Measurements from ENCODE around the gene PTPRR.

PTPRR gene

DNA sequence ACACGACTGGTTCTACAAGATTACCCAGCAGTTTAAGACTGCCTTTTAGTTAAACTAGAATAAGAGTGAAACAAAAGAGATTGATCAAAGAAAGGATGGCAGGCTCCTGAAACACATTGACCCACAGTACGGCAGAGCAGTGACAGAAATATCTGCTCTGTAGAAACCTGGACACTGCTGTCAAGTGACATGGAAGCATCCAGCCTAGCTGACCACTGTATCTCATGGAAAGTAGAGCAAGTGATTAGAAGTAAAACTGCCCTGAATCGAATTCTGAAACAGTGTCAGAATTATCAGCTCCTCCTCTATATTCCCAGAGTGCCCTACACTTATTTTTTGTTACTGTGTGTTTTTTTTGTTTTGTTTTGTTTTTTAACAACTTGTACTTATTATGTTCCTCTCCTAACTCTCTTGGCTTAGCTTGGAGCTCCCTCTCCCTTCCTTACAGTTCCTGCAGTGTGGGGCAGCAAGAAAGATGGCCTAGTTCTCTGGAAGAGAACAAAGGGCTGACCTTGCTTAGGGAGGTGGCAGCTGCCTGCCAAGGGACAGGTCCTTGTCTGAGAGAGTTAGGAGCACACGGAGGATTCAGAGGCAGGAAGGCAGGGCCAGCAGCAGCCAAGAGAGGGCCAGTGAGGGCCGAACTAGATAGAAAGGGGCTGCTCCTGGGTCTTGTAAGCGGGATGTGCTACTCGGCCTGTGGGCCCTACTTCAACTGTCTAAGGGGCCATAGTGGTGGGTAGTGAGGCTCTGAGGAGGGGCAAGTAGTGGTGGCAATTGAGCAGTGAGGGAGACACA lies 97.2 kb downstream of the PTPRR start:
- no peaks in the 10 kb centered on the region for H3K79me2 ChIP-seq (ENCODE audit: control insufficient read depth, low read length)
- H3K9me3 ChIP-seq (ENCODE audit: control insufficient read depth, insufficient read depth, low read length), result no peaks in the 10 kb centered on the region
- no peak overlapping the region for H3K4me2 ChIP-seq (ENCODE audit: low read length)
- no peaks in the 10 kb centered on the region for H3F3A ChIP-seq (ENCODE audit: control insufficient read depth, insufficient read depth)
- no peak overlapping the region for H3K27ac ChIP-seq (ENCODE audit: low read depth, low read length)
- H3K27me3 ChIP-seq (ENCODE audit: control insufficient read depth, low read length), result no peaks in the 10 kb centered on the region
- H4K20me1 ChIP-seq (ENCODE audit: control insufficient read depth, insufficient read depth, low read depth, low read length), result no peaks in the 10 kb centered on the region
- no peak overlapping the region for H3K4me3 ChIP-seq (ENCODE audit: low read length)
- no peak for TF ChIP-seq EZH2phosphoT487 (IDR thresholded peaks at IDR 0.05; ENCODE audit: borderline replicate concordance, low read length)
- TF ChIP-seq, protein P1, sequence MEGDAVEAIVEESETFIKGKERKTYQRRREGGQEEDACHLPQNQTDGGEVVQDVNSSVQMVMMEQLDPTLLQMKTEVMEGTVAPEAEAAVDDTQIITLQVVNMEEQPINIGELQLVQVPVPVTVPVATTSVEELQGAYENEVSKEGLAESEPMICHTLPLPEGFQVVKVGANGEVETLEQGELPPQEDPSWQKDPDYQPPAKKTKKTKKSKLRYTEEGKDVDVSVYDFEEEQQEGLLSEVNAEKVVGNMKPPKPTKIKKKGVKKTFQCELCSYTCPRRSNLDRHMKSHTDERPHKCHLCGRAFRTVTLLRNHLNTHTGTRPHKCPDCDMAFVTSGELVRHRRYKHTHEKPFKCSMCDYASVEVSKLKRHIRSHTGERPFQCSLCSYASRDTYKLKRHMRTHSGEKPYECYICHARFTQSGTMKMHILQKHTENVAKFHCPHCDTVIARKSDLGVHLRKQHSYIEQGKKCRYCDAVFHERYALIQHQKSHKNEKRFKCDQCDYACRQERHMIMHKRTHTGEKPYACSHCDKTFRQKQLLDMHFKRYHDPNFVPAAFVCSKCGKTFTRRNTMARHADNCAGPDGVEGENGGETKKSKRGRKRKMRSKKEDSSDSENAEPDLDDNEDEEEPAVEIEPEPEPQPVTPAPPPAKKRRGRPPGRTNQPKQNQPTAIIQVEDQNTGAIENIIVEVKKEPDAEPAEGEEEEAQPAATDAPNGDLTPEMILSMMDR (IDR thresholded peaks at IDR 0.05; ENCODE audit: low read depth, low read length, poor library complexity, severe bottlenecking), result no peak
- H3K36me3 ChIP-seq (ENCODE audit: control insufficient read depth, low read length), result no peaks in the 10 kb centered on the region
- no peaks in the 10 kb centered on the region for H3K9me2 ChIP-seq (replicated peaks; ENCODE audit: control insufficient read depth, low read length)
- no peaks in the 10 kb centered on the region for H3K4me1 ChIP-seq (ENCODE audit: control insufficient read depth, low read length)

DNA sequence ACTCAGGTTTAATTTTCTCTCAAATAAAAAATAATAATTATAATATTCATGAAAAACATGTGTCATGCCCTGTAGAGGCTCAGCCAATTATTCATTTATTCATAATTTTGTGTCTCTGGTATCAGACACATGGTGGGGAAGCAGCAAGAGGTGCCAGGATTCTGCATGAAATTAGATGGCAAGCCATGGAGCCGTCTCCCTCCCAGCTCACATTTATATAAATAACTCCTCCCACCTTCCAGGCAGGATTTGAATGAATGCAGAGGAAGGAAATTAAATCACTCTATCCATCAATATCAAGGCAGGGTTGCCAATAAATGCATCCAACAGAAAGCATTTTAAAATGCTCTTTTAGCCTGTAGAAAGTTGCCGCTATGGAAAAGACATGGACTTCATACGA lies 98.1 kb downstream of the PTPRR start:
- Histone ChIP-seq H3K27ac (ENCODE audit: low read depth, low read length) (no peak overlapping the region), H3K79me2 (ENCODE audit: control insufficient read depth, low read length) (no peaks in the 10 kb centered on the region), H3K36me3 (ENCODE audit: control insufficient read depth, low read length) (no peaks in the 10 kb centered on the region), H3K9me2 (replicated peaks; ENCODE audit: control insufficient read depth, low read length) (no peaks in the 10 kb centered on the region), H3K27me3 (ENCODE audit: control insufficient read depth, low read length) (no peaks in the 10 kb centered on the region), H4K20me1 (ENCODE audit: control insufficient read depth, insufficient read depth, low read depth, low read length) (no peaks in the 10 kb centered on the region), H3K4me1 (ENCODE audit: control insufficient read depth, low read length) (no peaks in the 10 kb centered on the region), H3K4me2 (ENCODE audit: low read length) (no peak overlapping the region), H3K9me3 (ENCODE audit: control insufficient read depth, insufficient read depth, low read length) (no peaks in the 10 kb centered on the region), H3K4me3 (ENCODE audit: low read length) (no peak overlapping the region), H3F3A (ENCODE audit: control insufficient read depth, insufficient read depth) (no peaks in the 10 kb centered on the region)
- no peak for TF ChIP-seq EZH2phosphoT487 (IDR thresholded peaks at IDR 0.05; ENCODE audit: borderline replicate concordance, low read length)
- TF ChIP-seq, protein P1 (IDR thresholded peaks at IDR 0.05; ENCODE audit: low read depth, low read length, poor library complexity, severe bottlenecking), result no peak

DNA sequence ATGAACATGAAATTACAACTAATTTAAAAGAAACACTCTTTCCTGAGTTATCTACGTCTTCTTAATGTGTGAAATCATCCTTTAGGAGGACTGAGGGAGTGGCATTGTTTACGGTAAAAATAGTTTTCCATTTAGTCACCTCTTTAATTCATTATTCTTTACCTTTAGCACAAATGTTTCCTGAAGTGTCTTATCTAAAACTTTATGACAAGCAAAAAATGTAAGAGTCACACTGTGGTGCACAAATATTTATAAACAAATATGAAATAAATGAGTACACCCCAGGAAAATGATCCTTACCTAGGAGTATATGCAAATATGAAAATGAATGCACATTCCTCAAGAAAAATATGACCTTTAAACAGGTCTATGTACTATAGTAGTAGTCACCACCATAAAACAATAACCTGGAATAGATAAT lies 104.6 kb downstream of the PTPRR start:
- H3K79me2 ChIP-seq (ENCODE audit: control insufficient read depth, low read length), result no peaks in the 10 kb centered on the region
- no peaks in the 10 kb centered on the region for H3K9me3 ChIP-seq (ENCODE audit: control insufficient read depth, insufficient read depth, low read length)
- TF ChIP-seq, protein P1 (IDR thresholded peaks at IDR 0.05; ENCODE audit: low read depth, low read length, poor library complexity, severe bottlenecking), result no peak
- no peak for TF ChIP-seq EZH2phosphoT487 (IDR thresholded peaks at IDR 0.05; ENCODE audit: borderline replicate concordance, low read length)
- no peak overlapping the region for H3K4me2 ChIP-seq (ENCODE audit: low read length)
- no peaks in the 10 kb centered on the region for H4K20me1 ChIP-seq (ENCODE audit: control insufficient read depth, insufficient read depth, low read depth, low read length)
- H3K27ac ChIP-seq (ENCODE audit: low read depth, low read length), result no peak overlapping the region
- H3K27me3 ChIP-seq (ENCODE audit: control insufficient read depth, low read length), result no peaks in the 10 kb centered on the region
- H3K36me3 ChIP-seq (ENCODE audit: control insufficient read depth, low read length), result no peaks in the 10 kb centered on the region
- H3K4me3 ChIP-seq (ENCODE audit: low read length), result no peak overlapping the region
- H3F3A ChIP-seq (ENCODE audit: control insufficient read depth, insufficient read depth), result no peaks in the 10 kb centered on the region
- no peaks in the 10 kb centered on the region for H3K9me2 ChIP-seq (replicated peaks; ENCODE audit: control insufficient read depth, low read length)
- no peaks in the 10 kb centered on the region for H3K4me1 ChIP-seq (ENCODE audit: control insufficient read depth, low read length)

Measured in DOHH2 (cell line).